Fibroblast of lung (primary cell): Measurements from ENCODE around the gene SGCD. TPM values are rescaled to one million over a fixed set of nuclear protein-coding genes. Genes with fewer than 3 reads are reported as not detected.

Experiments used
- DNase-seq, 2 donors: peaks; one replicate each; pipeline versions ENCODE4 v3.0.0 to v3.0.0-alpha.2; 2010; ENCODE audit warnings: low read depth in 2 of 2
- H2AFZ ChIP-seq: 2 replicates; pipeline ENCODE4 v1.5.1; 2012; ENCODE audit warnings: low read length, control low read depth, inconsistent platforms
- H3K27ac ChIP-seq: 2 replicates; pipeline ENCODE4 v1.5.1; 2011; ENCODE audit warnings: low read length, control low read depth; ENCODE audit not compliant: insufficient read depth
- H3K27me3 ChIP-seq: 2 replicates; pipeline ENCODE4 v1.5.1; 2011; ENCODE audit warnings: mild to moderate bottlenecking, low read length; ENCODE audit not compliant: control insufficient read depth, insufficient read depth
- H3K36me3 ChIP-seq: 2 replicates; pipeline ENCODE4 v1.5.1; 2011; ENCODE audit warnings: low read length; ENCODE audit not compliant: control insufficient read depth, insufficient read depth
- H3K4me1 ChIP-seq: 2 replicates; pipeline ENCODE4 v1.5.1; 2011; ENCODE audit warnings: low read length; ENCODE audit not compliant: control insufficient read depth, insufficient read depth; ENCODE audit errors: extremely low read depth
- H3K4me2 ChIP-seq: 2 replicates; pipeline ENCODE4 v1.5.1; 2011; ENCODE audit warnings: low read length, control low read depth; ENCODE audit not compliant: insufficient read depth; ENCODE audit errors: extremely low read depth
- H3K4me3 ChIP-seq, 4 experiments: fragments of 200-600 bp in 1 of 4; sonication (generic) in 1 of 4; replicated peaks in 1 of 4; 2 replicates each; pipeline ENCODE4 v1.5.1; 2011 to 2016; ENCODE audit warnings: low read length in 4 of 4, low read depth in 3 of 4, mild to moderate bottlenecking in 3 of 4, control low read depth in 2 of 4, inconsistent platforms in 1 of 4, mixed read lengths in 1 of 4; ENCODE audit not compliant: insufficient read depth in 1 of 4; ENCODE audit errors: control extremely low read depth in 1 of 4
- H3K79me2 ChIP-seq: 2 replicates; pipeline ENCODE4 v1.5.1; 2012; ENCODE audit warnings: mild to moderate bottlenecking, low read length, inconsistent platforms; ENCODE audit not compliant: control insufficient read depth, insufficient read depth
- H3K9ac ChIP-seq: 2 replicates; pipeline ENCODE4 v1.5.1; 2011; ENCODE audit warnings: mild to moderate bottlenecking, low read length, control low read depth; ENCODE audit not compliant: insufficient read depth
- H3K9me3 ChIP-seq: 2 replicates; pipeline ENCODE4 v1.5.1; 2012; ENCODE audit warnings: low read depth, low read length; ENCODE audit not compliant: control insufficient read depth, insufficient read depth
- H4K20me1 ChIP-seq: 2 replicates; pipeline ENCODE4 v1.5.1; 2011; ENCODE audit warnings: low read length; ENCODE audit not compliant: control insufficient read depth, insufficient read depth; ENCODE audit errors: extremely low read depth
- CTCF ChIP-seq, 2 donors: IDR thresholded peaks in 1 of 2; conservative IDR thresholded peaks in 1 of 2; 1 replicate in 1 of 2; 2 replicates in 1 of 2; pipeline ENCODE4 v1.5.1; 2011 to 2012; ENCODE audit warnings: low read length in 2 of 2, control low read depth in 1 of 2, inconsistent platforms in 1 of 2, low read depth in 1 of 2, mild to moderate bottlenecking in 1 of 2
- EZH2 ChIP-seq: IDR thresholded peaks from 2 replicates; pipeline ENCODE4 v1.5.1; 2012; ENCODE audit warnings: low read length, control low read depth, mild to moderate bottlenecking; ENCODE audit errors: missing control alignments
- polyA plus RNA-seq, 2 donors: library from polyadenylated mRNA; depleted of rRNA in 1 of 2; stranded (reverse) in 1 of 2; unstranded in 1 of 2; fragments of >200 nt; gene quantifications; 2 replicates each; pipeline ENCODE4 v1.2.1, GENCODE V29; 2011 to 2012; ENCODE audit warnings: missing spikeins in 1 of 2
- total RNA-seq: library from RNA; depleted of rRNA; stranded (reverse); fragments of >200 nt; gene quantifications from 2 replicates; pipeline ENCODE4 v1.2.1, GENCODE V29; 2014

Gene SGCD
- total and polyA plus RNA-seq, 2 donors (not counting 1 experiment from before 2014, with no cell fraction given): 13.3 to 67.5 TPM

GRCh38 chr5:156469636-156470035 is 142.7 kb downstream of the SGCD start:
- no peak overlapping the region for H3K4me3 ChIP-seq
- no peaks in the 10 kb centered on the region for H3K9me3 ChIP-seq
- H3K9ac ChIP-seq: no peak overlapping the region
- H2AFZ ChIP-seq: no peak overlapping the region
- no peaks in the 10 kb centered on the region for H3K79me2 ChIP-seq
- no peaks in the 10 kb centered on the region for H3K27me3 ChIP-seq
- no peak overlapping the region for H3K4me2 ChIP-seq
- peak in 1 of 2 donors; percentile 67 for DNase-seq
- no peaks in the 10 kb centered on the region for H4K20me1 ChIP-seq
- H3K27ac ChIP-seq: no peak overlapping the region
- H3K4me1 ChIP-seq: peaks cover 10% of the 10 kb centered on the region
- H3K36me3 ChIP-seq: no peaks in the 10 kb centered on the region
- TF ChIP-seq EZH2 (no peak), CTCF (conservative IDR thresholded peaks at IDR 0.05 in 1 of 2, IDR thresholded peaks at IDR 0.05 in 1 of 2; ENCODE audit: low read depth in 1 of 2, low read length in 2 of 2) (no peak)

GRCh38 chr5:156471893-156472292 is 144.9 kb downstream of the SGCD start:
- TF ChIP-seq CTCF (conservative IDR thresholded peaks at IDR 0.05 in 1 of 2, IDR thresholded peaks at IDR 0.05 in 1 of 2; ENCODE audit: low read depth in 1 of 2, low read length in 2 of 2): no peak
- no peak for TF ChIP-seq EZH2
- H2AFZ ChIP-seq: no peak overlapping the region

DNA sequence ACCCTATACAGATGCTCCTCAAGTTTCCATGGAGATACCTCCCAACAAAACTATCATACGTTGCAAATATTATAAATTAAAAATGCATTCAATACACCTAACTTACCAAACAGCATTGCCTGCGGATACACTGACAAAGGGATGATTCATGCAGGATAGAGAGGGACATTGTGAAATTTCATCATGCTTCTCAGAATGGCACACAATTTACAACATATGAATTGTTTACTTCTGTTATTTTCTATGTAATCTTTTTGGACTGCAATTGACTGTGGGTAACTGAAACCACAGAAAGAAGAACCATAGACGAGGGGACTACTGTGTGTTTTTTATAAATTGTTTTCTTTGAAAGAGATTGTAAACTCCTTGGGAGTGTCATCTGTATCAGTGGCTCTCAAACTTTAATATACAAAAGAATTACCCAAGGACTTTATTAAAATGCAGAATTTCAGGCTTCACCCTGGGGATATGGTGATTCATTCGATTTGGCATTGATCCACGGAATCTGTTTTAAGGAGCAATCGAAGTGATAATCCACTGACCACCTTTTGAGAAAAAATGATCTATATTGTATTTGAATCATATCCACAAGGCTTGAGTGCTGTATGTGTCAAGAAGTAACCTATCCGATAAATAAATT is 146.4 kb downstream of the SGCD start:
- H3K27me3 ChIP-seq: no peaks in the 10 kb centered on the region
- H3K79me2 ChIP-seq: no peaks in the 10 kb centered on the region
- no peak overlapping the region for H3K4me3 ChIP-seq
- H4K20me1 ChIP-seq: no peaks in the 10 kb centered on the region
- no peak overlapping the region for H3K9ac ChIP-seq
- H3K4me1 ChIP-seq: peaks cover 18% of the 10 kb centered on the region
- DNase-seq: peak; percentile 40 to 73
- no peak overlapping the region for H2AFZ ChIP-seq
- TF ChIP-seq CTCF (conservative IDR thresholded peaks at IDR 0.05 in 1 of 2, IDR thresholded peaks at IDR 0.05 in 1 of 2; ENCODE audit: low read depth in 1 of 2, low read length in 2 of 2): no peak
- no peak for TF ChIP-seq EZH2
- H3K9me3 ChIP-seq: no peaks in the 10 kb centered on the region
- H3K36me3 ChIP-seq: no peaks in the 10 kb centered on the region
- H3K27ac ChIP-seq: no peak overlapping the region
- no peak overlapping the region for H3K4me2 ChIP-seq

More at GRCh38 chr5:156471893-156472292, 144.9 kb downstream of the SGCD start:
- H3K9ac ChIP-seq: no peak overlapping the region
- H3K36me3 ChIP-seq: no peaks in the 10 kb centered on the region
- H4K20me1 ChIP-seq: no peaks in the 10 kb centered on the region
- no peaks in the 10 kb centered on the region for H3K27me3 ChIP-seq
- no peaks in the 10 kb centered on the region for H3K79me2 ChIP-seq
- no peak overlapping the region for H3K4me3 ChIP-seq
- H3K4me2 ChIP-seq: no peak overlapping the region
- DNase-seq: no peak
- no peak overlapping the region for H3K27ac ChIP-seq
- no peaks in the 10 kb centered on the region for H3K9me3 ChIP-seq
- H3K4me1 ChIP-seq: peaks cover 18% of the 10 kb centered on the region
